Stomach (tissue), 9 donors: ENCODE results near the gene INKA2. TPM values are rescaled to one million over a fixed set of nuclear protein-coding genes. Genes with fewer than 3 reads are reported as not detected.
A peak's percentile ranks its signal among the peaks of the same experiment; 100 is the strongest.

Experiments
- DNase-seq, 2 donors: peaks; one replicate each; pipeline versions ENCODE4 v3.0.0 to v3.0.0-alpha.2; 2013 to 2019
- H3K27ac ChIP-seq, 5 donors: fragments of 200-600 bp in 4 of 5; sonication (generic) in 4 of 5; one replicate each; pipeline ENCODE4 v1.5.1; 2013 to 2019; ENCODE audit warnings: mild to moderate bottlenecking in 1 of 5, moderate library complexity in 1 of 5
- H3K27me3 ChIP-seq, 3 donors: fragments of 200-600 bp; sonication (generic); one replicate each; pipeline ENCODE4 v1.5.1; 2017 to 2019; ENCODE audit warnings: mixed run types in 1 of 3
- H3K36me3 ChIP-seq, 4 donors: fragments of 200-600 bp; sonication (generic); 1 replicate in 3 of 4; 2 replicates in 1 of 4; pipeline ENCODE4 v1.5.1; 2016 to 2019
- H3K4me1 ChIP-seq, 4 donors: fragments of 200-600 bp; sonication (generic); one replicate each; pipeline ENCODE4 v1.5.1; 2016 to 2019
- H3K4me3 ChIP-seq, 4 donors: fragments of 200-600 bp; sonication (generic) in 3 of 4; one replicate each; pipeline ENCODE4 v1.5.1; 2016 to 2019; ENCODE audit warnings: mild to moderate bottlenecking in 1 of 4
- H3K9me3 ChIP-seq, 4 donors: fragments of 200-600 bp; sonication (generic); one replicate each; pipeline ENCODE4 v1.5.1; 2016 to 2019
- EP300 ChIP-seq: sonication (generic); formaldehyde crosslinking; IDR thresholded peaks from one replicate; pipeline ENCODE4 v1.6.1; 2017; ENCODE audit warnings: antibody characterized with exemption
- POLR2A ChIP-seq, 4 donors: fragments of 450-650 bp; IDR thresholded peaks; one replicate each; pipeline ENCODE4 v1.6.1; 2016; ENCODE audit warnings: antibody characterized with exemption in 4 of 4, control low read depth in 2 of 4, mild to moderate bottlenecking in 1 of 4, moderate library complexity in 1 of 4
- POLR2AphosphoS5 ChIP-seq, 3 donors: sonication (generic); formaldehyde crosslinking; IDR thresholded peaks; one replicate each; pipeline ENCODE4 v1.6.1; 2016; ENCODE audit warnings: antibody characterized with exemption in 3 of 3
- WGBS, 5 donors: extraction: QIAGEN DNeasy Blood & Tissue Kit in 3 of 5; methylation state at CpG; one replicate each; pipeline versions ENCODE4 v1.1.5 to v1.1.7; 2013 to 2018; 5-methylcytosine and 5-hydroxymethylcytosine counted together
- intact Hi-C: fragments of 100-400 bp; cut with DNase I; formaldehyde crosslinking; loops from one replicate; pipeline ENCODE4 v1.15.1; 2023; ENCODE audit warnings: low total_unique reads
- polyA plus RNA-seq, 3 donors: library from polyadenylated mRNA; stranded (reverse); fragments of 200-250 nt; gene quantifications; one replicate each; pipeline ENCODE4 v1.2.3, GENCODE V29; 2013
- total RNA-seq, 5 donors: library from RNA; depleted of rRNA; stranded (reverse); fragments of >200 nt; gene quantifications; one replicate each; pipeline versions ENCODE4 v1.1.0 to v1.2.3, GENCODE V29; 2014 to 2016
- TF ChIP-seq, protein P1 (sequence below), 7 experiments: fragments of 450-650 bp in 4 of 7; fragments of 200-600 bp in 3 of 7; sonication (generic) in 3 of 7; IDR thresholded peaks; one replicate each; pipeline ENCODE4 v1.5.1; 2016 to 2019; ENCODE audit warnings: antibody characterized with exemption in 7 of 7, control low read depth in 2 of 7, mild to moderate bottlenecking in 1 of 7
- donor health status: healthy with polysubstance abuse.
- donor health status: Bipolar disorder and iron deficiency.
- donor health status: healthy.

The INKA2 gene
- total and polyA plus RNA-seq, 8 donors: 1.0 to 6.1 (median 3.2) TPM

DNA sequence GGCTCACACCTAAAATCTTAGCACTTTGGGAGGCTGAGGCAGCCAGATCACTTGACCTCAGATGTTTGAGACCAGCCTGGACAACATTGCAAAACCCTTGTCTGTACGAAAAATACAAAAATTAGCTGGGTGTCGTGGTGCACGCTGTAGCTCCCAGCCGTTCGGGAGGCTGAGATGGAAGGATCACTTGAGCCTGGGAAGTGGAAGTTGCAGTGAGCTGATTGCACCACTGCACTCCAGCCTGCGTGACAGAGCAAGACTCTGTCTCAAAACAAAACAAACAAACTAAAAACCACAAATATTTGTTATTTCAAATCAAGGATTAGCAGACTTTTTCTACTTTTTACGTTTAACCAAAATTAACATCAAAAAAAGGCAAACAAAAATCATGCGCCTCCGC, 31.3 kb downstream of the INKA2 start:
- intact Hi-C loops: no loop called here
- no peaks in the 10 kb centered on the region for H3K27me3 ChIP-seq
- DNase-seq: no peak
- H3K4me3 ChIP-seq: no peak overlapping the region
- TF ChIP-seq POLR2AphosphoS5 (IDR thresholded peaks at IDR 0.05) (peak in 2 of 3 donors; percentile 17 to 30), EP300 (no peak)
- H3K27ac ChIP-seq: peak overlapping the region in 2 of 5 donors; percentile 28 to 47
- WGBS, 5 donors: 61 to 73% (median 71%) methylated on average over 9 of the region's 9 CpGs
- H3K4me1 ChIP-seq: peaks cover 0 to 28% (median 11%) of the 10 kb centered on the region in 4 donors
- H3K36me3 ChIP-seq: peaks cover 9 to 80% (median 74%) of the 10 kb centered on the region in 4 donors
- H3K9me3 ChIP-seq: no peaks in the 10 kb centered on the region

DNA sequence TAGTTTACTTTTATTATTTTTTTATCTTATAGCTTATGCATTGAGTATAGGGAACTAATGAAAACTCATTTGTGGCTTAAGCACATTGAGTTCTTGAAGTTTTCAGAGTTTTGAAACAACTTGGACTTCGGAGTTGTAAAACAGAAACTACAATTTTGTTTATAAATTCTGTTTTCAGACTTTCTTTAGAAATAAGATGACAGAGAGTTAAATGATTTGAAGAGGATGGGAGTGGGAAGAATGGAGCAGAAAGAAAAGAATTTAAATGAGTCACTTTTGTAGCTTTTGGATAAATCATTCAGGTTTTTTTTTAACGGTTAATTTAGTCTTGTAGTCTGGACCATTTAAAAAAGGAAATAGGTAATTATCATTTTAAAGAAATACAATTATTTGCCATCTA, 32.3 kb downstream of the INKA2 start:
- WGBS, 5 donors: 61 to 78% (median 71%) methylated on average over 2 of the region's 2 CpGs
- peaks cover 0 to 28% (median 11%) of the 10 kb centered on the region in 4 donors for H3K4me1 ChIP-seq
- no peak for DNase-seq
- H3K36me3 ChIP-seq: peaks cover 9 to 85% (median 81%) of the 10 kb centered on the region in 4 donors
- intact Hi-C loops: no loop called here
- H3K27ac ChIP-seq: peak overlapping the region in 1 of 5 donors; percentile 28
- no peaks in the 10 kb centered on the region for H3K9me3 ChIP-seq
- TF ChIP-seq, protein P1, sequence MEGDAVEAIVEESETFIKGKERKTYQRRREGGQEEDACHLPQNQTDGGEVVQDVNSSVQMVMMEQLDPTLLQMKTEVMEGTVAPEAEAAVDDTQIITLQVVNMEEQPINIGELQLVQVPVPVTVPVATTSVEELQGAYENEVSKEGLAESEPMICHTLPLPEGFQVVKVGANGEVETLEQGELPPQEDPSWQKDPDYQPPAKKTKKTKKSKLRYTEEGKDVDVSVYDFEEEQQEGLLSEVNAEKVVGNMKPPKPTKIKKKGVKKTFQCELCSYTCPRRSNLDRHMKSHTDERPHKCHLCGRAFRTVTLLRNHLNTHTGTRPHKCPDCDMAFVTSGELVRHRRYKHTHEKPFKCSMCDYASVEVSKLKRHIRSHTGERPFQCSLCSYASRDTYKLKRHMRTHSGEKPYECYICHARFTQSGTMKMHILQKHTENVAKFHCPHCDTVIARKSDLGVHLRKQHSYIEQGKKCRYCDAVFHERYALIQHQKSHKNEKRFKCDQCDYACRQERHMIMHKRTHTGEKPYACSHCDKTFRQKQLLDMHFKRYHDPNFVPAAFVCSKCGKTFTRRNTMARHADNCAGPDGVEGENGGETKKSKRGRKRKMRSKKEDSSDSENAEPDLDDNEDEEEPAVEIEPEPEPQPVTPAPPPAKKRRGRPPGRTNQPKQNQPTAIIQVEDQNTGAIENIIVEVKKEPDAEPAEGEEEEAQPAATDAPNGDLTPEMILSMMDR (IDR thresholded peaks at IDR 0.05): no peak
- TF ChIP-seq POLR2A (IDR thresholded peaks at IDR 0.05) (no peak), EP300 (no peak), POLR2AphosphoS5 (IDR thresholded peaks at IDR 0.05) (no peak)
- no peak overlapping the region for H3K4me3 ChIP-seq
- H3K27me3 ChIP-seq: no peaks in the 10 kb centered on the region

DNA sequence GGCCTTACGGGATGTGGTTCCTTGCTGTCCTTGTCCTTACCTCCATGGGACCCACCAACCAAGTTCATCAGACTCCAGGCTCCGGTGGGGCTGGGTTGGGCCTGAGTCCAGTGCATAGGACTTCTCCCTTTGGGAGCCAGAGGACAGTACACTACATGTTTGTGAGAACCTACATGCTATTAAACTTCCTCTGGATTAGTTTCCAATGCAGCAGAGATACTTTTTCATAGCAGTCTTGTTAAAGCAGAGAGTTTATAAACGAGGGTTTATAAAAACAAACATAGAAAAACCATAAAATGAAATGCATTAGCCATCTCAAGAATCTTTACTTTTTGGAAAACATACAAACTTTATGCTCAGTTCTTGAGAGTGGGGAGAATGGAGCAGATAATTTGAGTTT, 33.4 kb downstream of the INKA2 start:
- H3K4me1 ChIP-seq: peaks cover 0 to 23% (median 11%) of the 10 kb centered on the region in 4 donors
- TF ChIP-seq POLR2A (IDR thresholded peaks at IDR 0.05): no peak
- H3K36me3 ChIP-seq: peaks cover 17 to 92% (median 86%) of the 10 kb centered on the region in 4 donors
- H3K9me3 ChIP-seq: no peaks in the 10 kb centered on the region
- intact Hi-C loops: no loop called here
- no peak overlapping the region for H3K4me3 ChIP-seq
- no peaks in the 10 kb centered on the region for H3K27me3 ChIP-seq
- 64 to 75% (median 74%) methylated on average over 3 of the region's 3 CpGs for WGBS, 5 donors
- peak overlapping the region in 1 of 5 donors; percentile 49 for H3K27ac ChIP-seq
- DNase-seq: no peak

DNA sequence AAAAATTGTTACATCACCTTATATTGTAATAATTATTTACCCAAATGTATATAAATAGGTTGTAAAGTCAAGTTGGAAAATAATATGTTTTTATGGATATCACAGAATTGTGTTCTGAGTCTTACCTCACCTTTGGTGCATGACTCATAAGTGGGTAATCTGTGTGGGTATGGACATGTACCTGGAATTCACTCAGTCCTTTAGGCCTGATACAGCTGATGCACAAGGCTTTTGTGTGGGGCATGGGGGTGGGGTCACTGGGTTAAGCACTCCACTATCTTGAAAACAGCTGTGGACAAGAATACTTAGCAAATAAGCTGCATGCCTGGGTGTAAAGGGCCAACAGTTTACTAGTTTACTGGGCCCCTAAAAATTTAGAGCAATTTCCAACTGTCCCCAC, 34.4 kb downstream of the INKA2 start:
- no peak for DNase-seq
- intact Hi-C loops: no loop called here
- peaks cover 26 to 93% (median 88%) of the 10 kb centered on the region in 4 donors for H3K36me3 ChIP-seq

DNA sequence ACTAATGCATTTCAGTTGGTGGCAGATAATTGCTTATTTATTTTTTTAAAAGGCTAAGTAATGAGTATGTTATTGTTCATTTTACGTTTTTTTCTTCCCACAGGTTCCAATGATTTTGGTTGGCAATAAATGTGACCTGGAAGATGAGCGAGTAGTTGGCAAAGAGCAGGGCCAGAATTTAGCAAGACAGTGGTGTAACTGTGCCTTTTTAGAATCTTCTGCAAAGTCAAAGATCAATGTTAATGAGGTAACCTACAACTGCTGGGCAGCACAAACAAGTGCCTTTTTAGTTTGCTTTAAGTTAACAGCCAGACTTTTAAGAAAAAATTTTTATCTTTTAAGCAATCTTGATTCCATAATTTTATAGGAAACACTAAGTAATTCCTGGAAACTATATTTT, 35.0 kb downstream of the INKA2 start:
- intact Hi-C loops: no loop called here
- peaks cover 31 to 93% (median 88%) of the 10 kb centered on the region in 4 donors for H3K36me3 ChIP-seq
- no peak overlapping the region for H3K27ac ChIP-seq
- no peak overlapping the region for H3K4me3 ChIP-seq
- WGBS, 5 donors: 79 to 92% (median 89%) methylated on average over 2 of the region's 2 CpGs
- H3K9me3 ChIP-seq: no peaks in the 10 kb centered on the region
- no peak for DNase-seq
- peaks cover 0 to 17% (median 7%) of the 10 kb centered on the region in 4 donors for H3K4me1 ChIP-seq
- H3K27me3 ChIP-seq: no peaks in the 10 kb centered on the region
- TF ChIP-seq POLR2A (IDR thresholded peaks at IDR 0.05) (no peak), EP300 (no peak), POLR2AphosphoS5 (IDR thresholded peaks at IDR 0.05) (no peak)
- TF ChIP-seq, protein P1 (IDR thresholded peaks at IDR 0.05): no peak

More for the DNA sequence above, 34.4 kb downstream of the INKA2 start:
- Histone ChIP-seq H3K27ac (no peak overlapping the region), H3K4me3 (no peak overlapping the region), H3K9me3 (no peaks in the 10 kb centered on the region), H3K27me3 (no peaks in the 10 kb centered on the region), H3K4me1 (peaks cover 0 to 22% (median 9%) of the 10 kb centered on the region in 4 donors)
- TF ChIP-seq, protein P1 (IDR thresholded peaks at IDR 0.05): no peak
- no peak for TF ChIP-seq POLR2AphosphoS5 (IDR thresholded peaks at IDR 0.05)
- TF ChIP-seq POLR2A (IDR thresholded peaks at IDR 0.05): no peak
- TF ChIP-seq EP300: no peak
